Tibial artery (tissue), 4 donors: ENCODE data around the gene CCDC60.

ENCODE experiments used
- DNase-seq, 2 donors: peaks; one replicate each; pipeline ENCODE4 v3.0.0-alpha.2; 2019
- H3K27ac ChIP-seq, 2 donors: fragments of 200-600 bp; sonication (generic) in 1 of 2; 1 replicate in 1 of 2; 2 replicates in 1 of 2; pipeline ENCODE4 v1.5.1; 2018 to 2019; ENCODE audit warnings: mild to moderate bottlenecking in 1 of 2
- H3K27me3 ChIP-seq, 2 donors: fragments of 200-600 bp; sonication (generic) in 1 of 2; one replicate each; pipeline versions ENCODE4 v1.5.1 to v1.6.0; 2016 to 2019
- H3K36me3 ChIP-seq, 3 donors: fragments of 200-600 bp; sonication (generic) in 2 of 3; one replicate each; pipeline ENCODE4 v1.5.1; 2016 to 2019; ENCODE audit warnings: mild to moderate bottlenecking in 2 of 3
- H3K4me1 ChIP-seq, 4 donors: fragments of 200-600 bp; sonication (generic) in 2 of 4; 1 replicate in 3 of 4; 2 replicates in 1 of 4; pipeline ENCODE4 v1.5.1; 2016 to 2019
- H3K4me3 ChIP-seq, 2 donors: fragments of 200-600 bp; sonication (generic) in 1 of 2; 1 replicate in 1 of 2; 2 replicates in 1 of 2; pipeline ENCODE4 v1.5.1; 2018 to 2019; ENCODE audit warnings: mild to moderate bottlenecking in 2 of 2
- H3K9me3 ChIP-seq, 3 donors: fragments of 200-600 bp; sonication (generic) in 1 of 3; one replicate each; pipeline ENCODE4 v1.5.1; 2016 to 2019
- intact Hi-C: fragments of 100-400 bp; cut with DNase I; formaldehyde crosslinking; loops from one replicate; pipeline ENCODE4 v1.15.0; 2023; ENCODE audit warnings: low total_unique reads
- TF ChIP-seq, protein P1 (sequence below), 2 experiments: fragments of 200-600 bp in 1 of 2; fragments of 450-650 bp in 1 of 2; IDR thresholded peaks; one replicate each; pipeline ENCODE4 v1.5.1; 2017 to 2019; ENCODE audit warnings: antibody characterized with exemption in 2 of 2, mild to moderate bottlenecking in 1 of 2, moderate library complexity in 1 of 2

Gene CCDC60

DNA sequence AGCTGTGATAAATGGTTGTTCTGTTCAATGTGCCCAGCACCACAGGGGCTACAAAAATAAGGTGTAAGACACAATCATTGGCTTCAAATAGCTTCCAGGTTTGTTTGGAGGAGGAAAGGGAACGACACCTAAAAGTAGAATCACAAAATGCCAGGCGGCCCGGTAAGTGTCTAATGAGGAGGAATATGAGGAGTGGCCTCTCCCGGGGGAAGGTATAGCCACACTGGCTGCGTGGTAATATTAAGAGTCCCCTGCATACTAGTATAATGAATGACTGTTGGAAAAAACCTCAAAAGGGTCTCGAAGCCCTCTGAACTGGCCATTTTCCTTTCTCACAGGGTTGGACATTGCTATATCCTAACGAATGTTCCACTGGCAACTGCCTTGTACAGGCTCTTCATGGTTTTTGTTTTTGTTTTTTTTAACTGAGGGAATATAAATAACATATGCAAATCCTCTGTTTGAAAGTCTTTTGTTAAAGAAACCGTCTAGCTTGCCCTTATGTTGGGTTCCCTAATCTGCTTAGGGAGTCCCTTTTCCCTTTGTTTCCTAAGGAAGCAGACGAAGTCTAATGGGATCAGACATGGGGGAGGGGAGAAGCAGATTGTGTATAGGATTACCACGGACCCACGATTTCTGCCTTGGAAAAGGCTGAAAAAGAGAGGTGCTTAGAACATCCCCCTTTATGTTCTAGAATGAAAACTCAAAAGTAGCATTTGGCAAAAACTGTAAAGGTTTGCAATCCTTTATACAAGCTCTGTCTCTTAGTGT lies 4.2 kb downstream of the CCDC60 start:
- intact Hi-C loops = no loop called here
- Histone ChIP-seq H3K9me3 (no peaks in the 10 kb centered on the region), H3K27me3 (peaks cover 0 to 39% of the 10 kb centered on the region in 2 donors), H3K4me1 (no peaks in the 10 kb centered on the region), H3K4me3 (no peak overlapping the region), H3K27ac (no peak overlapping the region), H3K36me3 (no peaks in the 10 kb centered on the region)
- TF ChIP-seq, protein P1, sequence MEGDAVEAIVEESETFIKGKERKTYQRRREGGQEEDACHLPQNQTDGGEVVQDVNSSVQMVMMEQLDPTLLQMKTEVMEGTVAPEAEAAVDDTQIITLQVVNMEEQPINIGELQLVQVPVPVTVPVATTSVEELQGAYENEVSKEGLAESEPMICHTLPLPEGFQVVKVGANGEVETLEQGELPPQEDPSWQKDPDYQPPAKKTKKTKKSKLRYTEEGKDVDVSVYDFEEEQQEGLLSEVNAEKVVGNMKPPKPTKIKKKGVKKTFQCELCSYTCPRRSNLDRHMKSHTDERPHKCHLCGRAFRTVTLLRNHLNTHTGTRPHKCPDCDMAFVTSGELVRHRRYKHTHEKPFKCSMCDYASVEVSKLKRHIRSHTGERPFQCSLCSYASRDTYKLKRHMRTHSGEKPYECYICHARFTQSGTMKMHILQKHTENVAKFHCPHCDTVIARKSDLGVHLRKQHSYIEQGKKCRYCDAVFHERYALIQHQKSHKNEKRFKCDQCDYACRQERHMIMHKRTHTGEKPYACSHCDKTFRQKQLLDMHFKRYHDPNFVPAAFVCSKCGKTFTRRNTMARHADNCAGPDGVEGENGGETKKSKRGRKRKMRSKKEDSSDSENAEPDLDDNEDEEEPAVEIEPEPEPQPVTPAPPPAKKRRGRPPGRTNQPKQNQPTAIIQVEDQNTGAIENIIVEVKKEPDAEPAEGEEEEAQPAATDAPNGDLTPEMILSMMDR (IDR thresholded peaks at IDR 0.05) = no peak
- DNase-seq = no peak

DNA sequence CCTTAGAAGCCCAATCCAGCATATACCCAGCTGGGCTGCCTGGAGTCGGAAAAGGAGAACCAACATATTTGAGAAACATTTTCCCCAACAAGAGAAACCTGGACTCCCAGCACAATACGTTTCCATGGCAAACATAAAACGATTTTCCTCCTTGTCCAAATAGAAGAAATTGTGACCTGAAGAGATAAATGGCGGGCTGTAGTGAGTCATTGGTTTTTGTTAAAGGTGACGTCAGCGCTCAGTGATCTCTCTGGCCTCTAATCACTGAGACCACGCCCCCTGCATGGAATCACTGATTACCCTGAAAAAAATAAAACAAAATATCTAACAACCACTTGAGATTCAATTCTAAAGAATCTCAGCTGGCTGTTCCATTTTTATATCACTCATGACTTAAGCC lies 6.0 kb downstream of the CCDC60 start:
- DNase-seq = no peak
- no peaks in the 10 kb centered on the region for H3K4me1 ChIP-seq
- no peak overlapping the region for H3K4me3 ChIP-seq
- H3K27ac ChIP-seq = no peak overlapping the region
- intact Hi-C loops = no loop called here
- TF ChIP-seq, protein P1 (IDR thresholded peaks at IDR 0.05) = no peak
- H3K9me3 ChIP-seq = no peaks in the 10 kb centered on the region
- peaks cover 0 to 26% of the 10 kb centered on the region in 2 donors for H3K27me3 ChIP-seq
- H3K36me3 ChIP-seq = no peaks in the 10 kb centered on the region

DNA sequence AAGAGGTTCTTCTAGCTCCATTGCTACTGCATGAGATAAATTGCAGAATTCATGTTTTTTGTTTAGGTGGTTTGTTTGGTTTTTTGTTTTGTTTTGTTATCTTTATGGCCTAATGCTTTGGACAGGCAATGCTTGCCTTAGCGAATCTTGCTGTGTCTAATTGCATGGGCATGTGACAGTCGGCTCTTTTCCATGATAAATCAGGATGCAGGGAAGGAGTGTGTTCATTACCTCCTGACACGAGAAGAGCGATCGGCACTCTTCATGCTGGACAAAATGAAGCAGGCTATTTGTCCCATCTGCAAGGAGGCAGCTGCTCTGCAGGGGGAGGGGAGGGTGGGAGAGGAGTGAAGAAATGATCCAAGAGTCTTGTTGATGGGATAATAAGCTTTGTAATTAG lies 6.5 kb downstream of the CCDC60 start:
- Histone ChIP-seq H3K4me1 (no peaks in the 10 kb centered on the region), H3K27me3 (peaks cover 0 to 26% of the 10 kb centered on the region in 2 donors), H3K27ac (no peak overlapping the region), H3K9me3 (no peaks in the 10 kb centered on the region), H3K4me3 (no peak overlapping the region), H3K36me3 (no peaks in the 10 kb centered on the region)
- intact Hi-C loops = no loop called here
- no peak for DNase-seq
- TF ChIP-seq, protein P1 (IDR thresholded peaks at IDR 0.05) = no peak

DNA sequence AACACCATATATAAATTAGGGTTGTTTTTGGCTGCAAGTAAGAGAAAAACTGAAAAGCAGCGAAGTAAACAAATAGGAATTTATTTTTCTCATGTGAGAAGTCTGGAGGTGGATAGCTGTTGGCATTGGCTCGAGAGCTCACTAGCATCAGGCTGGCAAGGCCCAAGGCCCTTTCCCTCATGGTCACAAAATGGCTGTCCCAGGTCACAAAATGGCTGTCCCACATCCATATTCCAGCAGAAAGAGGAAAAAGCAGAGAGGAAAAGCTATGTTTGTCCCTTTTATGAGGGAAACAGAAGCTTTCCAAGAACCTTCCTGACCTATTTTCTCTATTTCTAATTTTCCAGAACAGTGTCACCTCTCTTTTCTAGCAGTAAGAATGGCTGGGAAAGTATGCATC lies 7.5 kb downstream of the CCDC60 start:
- DNase-seq = no peak
- H3K27ac ChIP-seq = no peak overlapping the region
- H3K4me1 ChIP-seq = no peaks in the 10 kb centered on the region
- no peaks in the 10 kb centered on the region for H3K9me3 ChIP-seq
- TF ChIP-seq, protein P1 (IDR thresholded peaks at IDR 0.05) = no peak
- H3K36me3 ChIP-seq = no peaks in the 10 kb centered on the region
- intact Hi-C loops = no loop called here
- H3K27me3 ChIP-seq = peaks cover 0 to 17% of the 10 kb centered on the region in 2 donors
- H3K4me3 ChIP-seq = no peak overlapping the region

DNA sequence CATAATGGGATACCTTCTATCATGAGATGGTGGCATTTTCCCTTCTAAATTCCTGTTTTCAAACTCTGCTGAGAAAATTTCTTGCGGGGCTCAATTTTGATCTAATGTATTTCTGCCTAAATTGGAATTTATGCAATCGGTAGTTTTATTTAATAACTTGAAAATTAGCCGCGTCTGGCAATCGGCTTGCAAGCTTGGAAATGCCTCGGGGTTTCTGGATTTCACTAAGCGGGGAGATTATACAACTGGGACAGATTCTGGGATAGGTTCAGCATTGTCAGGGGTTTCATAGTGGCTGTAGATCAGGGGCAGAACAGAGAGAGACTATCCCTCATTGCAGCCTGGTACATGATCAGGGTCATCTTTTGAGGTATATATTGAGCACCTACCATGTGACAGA lies 8.6 kb downstream of the CCDC60 start:
- Histone ChIP-seq H3K36me3 (no peaks in the 10 kb centered on the region), H3K4me3 (no peak overlapping the region), H3K9me3 (no peaks in the 10 kb centered on the region), H3K27ac (no peak overlapping the region), H3K4me1 (no peaks in the 10 kb centered on the region), H3K27me3 (peaks cover 0 to 13% of the 10 kb centered on the region in 2 donors)
- TF ChIP-seq, protein P1 (IDR thresholded peaks at IDR 0.05) = no peak
- no peak for DNase-seq
- intact Hi-C loops = no loop called here
